Activated naive CD4-positive, alpha-beta T cell treated with anti-CD3 and anti-CD28 coated beads for 36 hours (primary cell): ENCODE results near the gene STRIP2. TPM values are rescaled to one million over a fixed set of nuclear protein-coding genes. Genes with fewer than 3 reads are reported as not detected.

Source experiments
- CTCF ChIA-PET: fragments of 350-600 bp; sonication (Branson Sonifier 250); formaldehyde crosslinking; loops from one replicate; lab custom pipeline; 2021; ENCODE audit warnings: antibody characterized with exemption; lab: Charles Lee
- DNase-seq: peaks from one replicate; pipeline ENCODE4 v3.0.0-alpha.2; 2020
- H3K27ac Mint-ChIP-seq: one replicate; pipeline ENCODE4 v1.8.0; 2021; ENCODE audit warnings: mild to moderate bottlenecking, mixed read lengths
- H3K27me3 Mint-ChIP-seq: one replicate; pipeline ENCODE4 v1.8.0; 2021; ENCODE audit warnings: low read depth, mixed read lengths
- H3K36me3 Mint-ChIP-seq: one replicate; pipeline ENCODE4 v1.8.0; 2021; ENCODE audit warnings: low read depth, mixed read lengths
- H3K4me1 Mint-ChIP-seq: one replicate; pipeline ENCODE4 v1.8.0; 2021; ENCODE audit warnings: low read depth, mixed read lengths
- H3K4me3 Mint-ChIP-seq: one replicate; pipeline ENCODE4 v1.8.0; 2021; ENCODE audit warnings: mild to moderate bottlenecking, moderate library complexity, mixed read lengths
- H3K9me3 Mint-ChIP-seq: one replicate; pipeline ENCODE4 v1.8.0; 2021; ENCODE audit warnings: mixed read lengths
- intact Hi-C: fragments of 100-400 bp; cut with micrococcal nuclease; formaldehyde crosslinking; loops from one replicate; pipeline ENCODE4 v1.15.1; 2023
- total RNA-seq, 2 experiments: library from RNA; stranded (reverse); gene quantifications; one replicate each; pipeline ENCODE4 v1.2.3, GENCODE V29; 2021

The STRIP2 gene
- total RNA-seq, 2 experiments from 2014 or later: 71.4 to 76.0 TPM

- DNase-seq: peak; percentile 86
- CTCF ChIA-PET: no interaction called here
- peak within 1 kb of the TSS; percentile 75 for H3K4me3 Mint-ChIP-seq
- intact Hi-C loops: loop anchor here (1.0 to 5.0 kb wide), 5 partner anchors 109 to 510 kb away; partner anchors contain the start of gene NRF1
- H3K4me1 Mint-ChIP-seq: peaks cover 7% of the 10 kb centered on the region
- H3K27me3 Mint-ChIP-seq: no peaks in the 10 kb centered on the region
- no peaks in the 10 kb centered on the region for H3K36me3 Mint-ChIP-seq
- H3K9me3 Mint-ChIP-seq: no peaks in the 10 kb centered on the region
- no peak within 1 kb of the TSS for H3K27ac Mint-ChIP-seq
Observed at GRCh38 chr7:129501760-129502707, 67.8 kb downstream of the STRIP2 start, which contains the start of gene SMKR1. SMKR1 (plus strand) TSS chr7:129502531; CDS start chr7:129502825, 294 bp downstream.

- Mint-ChIP-seq H3K9me3 (no peaks in the 10 kb centered on the region), H3K36me3 (no peaks in the 10 kb centered on the region), H3K27ac (no peak overlapping the region), H3K27me3 (no peaks in the 10 kb centered on the region), H3K4me1 (peaks cover 13% of the 10 kb centered on the region), H3K4me3 (peak overlapping the region; percentile 73)
- DNase-seq: no peak
- intact Hi-C loops: loop anchor here (1.0 to 5.0 kb wide), 6 partner anchors 104 to 509 kb away; partner anchors contain the start of gene NRF1
- CTCF ChIA-PET: no interaction called here
Observed at GRCh38 chr7:129502708-129503685, 68.8 kb downstream of the STRIP2 start.

DNA sequence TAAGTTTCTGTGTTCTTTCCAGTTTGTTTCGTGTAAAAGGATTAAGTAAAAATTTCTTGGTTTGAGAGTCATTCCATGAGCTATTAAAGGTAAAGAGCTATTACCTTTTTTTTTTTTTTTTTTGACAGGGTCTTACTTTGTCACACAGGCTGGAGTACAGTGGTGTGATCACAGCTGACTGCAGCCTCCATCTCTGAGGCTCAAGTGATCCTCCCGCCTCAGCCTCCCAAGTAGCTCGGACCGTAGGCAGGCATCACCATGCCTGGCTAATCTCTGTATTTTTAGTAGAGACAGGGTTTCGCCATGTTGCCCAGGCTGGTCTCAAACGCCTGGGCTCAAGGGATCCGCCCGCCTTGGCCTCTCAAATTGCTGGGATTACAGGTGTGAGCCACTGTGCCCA is 69.5 kb downstream of the STRIP2 start:
- peaks cover 13% of the 10 kb centered on the region for H3K4me1 Mint-ChIP-seq
- peak overlapping the region; percentile 73 for H3K4me3 Mint-ChIP-seq
- no peaks in the 10 kb centered on the region for H3K36me3 Mint-ChIP-seq
- no peak overlapping the region for H3K27ac Mint-ChIP-seq
- H3K9me3 Mint-ChIP-seq: no peaks in the 10 kb centered on the region
- no peaks in the 10 kb centered on the region for H3K27me3 Mint-ChIP-seq
- intact Hi-C loops: loop anchor here (1.0 to 5.0 kb wide), 5 partner anchors 104 to 509 kb away; no protein-coding TSS in a partner anchor
- no peak for DNase-seq
- CTCF ChIA-PET: interaction anchor here (0.7 kb wide), 1 partner anchor 1080 kb away, joined by 4 read pairs; no protein-coding TSS in a partner anchor

GRCh38 chr7:129512192-129512591 is 78.0 kb downstream of the STRIP2 start:
- Mint-ChIP-seq H3K4me3 (no peak overlapping the region), H3K27ac (no peak overlapping the region), H3K27me3 (no peaks in the 10 kb centered on the region), H3K4me1 (peaks cover 6% of the 10 kb centered on the region), H3K9me3 (no peaks in the 10 kb centered on the region), H3K36me3 (no peaks in the 10 kb centered on the region)
- DNase-seq: no peak
- intact Hi-C loops: no loop called here
- CTCF ChIA-PET: no interaction called here

- CTCF ChIA-PET: no interaction called here
- no peak for DNase-seq
- Mint-ChIP-seq H3K4me3 (no peak overlapping the region), H3K9me3 (no peaks in the 10 kb centered on the region), H3K27ac (no peak overlapping the region), H3K36me3 (no peaks in the 10 kb centered on the region), H3K4me1 (no peaks in the 10 kb centered on the region), H3K27me3 (no peaks in the 10 kb centered on the region)
- intact Hi-C loops: no loop called here
Observed at GRCh38 chr7:129513546-129513945, 79.3 kb downstream of the STRIP2 start.

DNA sequence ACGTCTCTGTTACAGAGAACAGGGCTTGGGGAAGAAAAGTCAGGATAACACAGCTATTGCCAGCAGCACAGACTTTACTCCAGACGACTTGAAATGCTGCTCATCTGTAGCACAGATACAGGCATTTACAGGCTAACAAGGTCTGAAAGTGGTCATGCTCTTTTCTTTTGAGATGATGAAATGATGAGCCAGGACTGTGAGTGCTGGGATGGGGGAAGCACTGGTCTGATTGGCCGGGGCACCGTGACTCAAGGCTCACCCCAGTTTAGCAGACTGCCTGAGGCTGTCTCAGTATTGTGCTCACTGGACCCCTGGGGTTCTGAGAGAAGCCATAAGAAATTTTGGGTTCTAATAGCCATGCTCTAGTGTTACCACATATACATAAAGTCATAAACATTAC is 80.5 kb downstream of the STRIP2 start:
- DNase-seq: no peak
- CTCF ChIA-PET: interaction anchor here (0.6 kb wide), 1 partner anchor 817 kb away, joined by 3 read pairs; no protein-coding TSS in a partner anchor
- Mint-ChIP-seq H3K27ac (no peak overlapping the region), H3K27me3 (no peaks in the 10 kb centered on the region), H3K4me3 (no peak overlapping the region), H3K36me3 (no peaks in the 10 kb centered on the region), H3K4me1 (no peaks in the 10 kb centered on the region), H3K9me3 (no peaks in the 10 kb centered on the region)
- intact Hi-C loops: no loop called here

GRCh38 chr7:129515381-129515780 is 81.1 kb downstream of the STRIP2 start:
- no peak for DNase-seq
- Mint-ChIP-seq H3K9me3 (no peaks in the 10 kb centered on the region), H3K36me3 (no peaks in the 10 kb centered on the region), H3K4me3 (no peak overlapping the region), H3K27me3 (no peaks in the 10 kb centered on the region), H3K27ac (no peak overlapping the region), H3K4me1 (no peaks in the 10 kb centered on the region)
- CTCF ChIA-PET: no interaction called here
- intact Hi-C loops: no loop called here

DNA sequence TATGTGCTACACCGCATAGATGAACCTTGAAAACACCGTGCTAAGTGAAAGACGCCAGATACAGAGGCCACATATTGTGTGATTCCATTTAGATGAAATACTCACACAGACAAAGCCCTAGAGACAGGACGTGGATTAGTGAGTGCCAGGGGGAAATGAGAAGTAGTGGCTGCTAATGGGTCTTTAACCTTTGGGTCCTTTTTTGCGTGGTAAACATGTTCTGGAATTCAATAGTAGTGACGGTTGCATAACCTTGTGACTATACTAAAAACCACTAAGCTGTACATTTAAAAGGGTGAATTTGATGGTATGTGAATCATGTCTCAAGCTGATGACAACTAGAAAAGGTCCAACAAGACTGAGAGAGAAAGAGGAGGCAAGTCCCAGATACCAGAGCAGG is 83.7 kb downstream of the STRIP2 start:
- Mint-ChIP-seq H3K4me1 (no peaks in the 10 kb centered on the region), H3K27me3 (peaks cover 9% of the 10 kb centered on the region), H3K9me3 (no peaks in the 10 kb centered on the region), H3K4me3 (no peak overlapping the region), H3K36me3 (no peaks in the 10 kb centered on the region), H3K27ac (no peak overlapping the region)
- CTCF ChIA-PET: no interaction called here
- intact Hi-C loops: no loop called here
- no peak for DNase-seq

GRCh38 chr7:129519464-129519863 is 85.2 kb downstream of the STRIP2 start:
- no peak for DNase-seq
- H3K36me3 Mint-ChIP-seq: no peaks in the 10 kb centered on the region
- H3K4me3 Mint-ChIP-seq: no peak overlapping the region
- CTCF ChIA-PET: interaction anchor here (0.6 kb wide), 1 partner anchor 143 kb away, joined by 3 read pairs; no protein-coding TSS in a partner anchor
- no peaks in the 10 kb centered on the region for H3K4me1 Mint-ChIP-seq
- intact Hi-C loops: no loop called here
- H3K27ac Mint-ChIP-seq: no peak overlapping the region
- no peaks in the 10 kb centered on the region for H3K9me3 Mint-ChIP-seq
- peaks cover 14% of the 10 kb centered on the region for H3K27me3 Mint-ChIP-seq

GRCh38 chr7:129522088-129522970 is 88.1 kb downstream of the STRIP2 start:
- intact Hi-C loops: no loop called here

GRCh38 chr7:129522971-129523340 is 88.7 kb downstream of the STRIP2 start:
- Mint-ChIP-seq H3K4me1 (no peaks in the 10 kb centered on the region), H3K4me3 (no peak overlapping the region), H3K36me3 (no peaks in the 10 kb centered on the region), H3K9me3 (no peaks in the 10 kb centered on the region), H3K27me3 (peaks cover 19% of the 10 kb centered on the region), H3K27ac (no peak overlapping the region)
- intact Hi-C loops: no loop called here
- DNase-seq: no peak
- CTCF ChIA-PET: no interaction called here

More at GRCh38 chr7:129522088-129522970, 88.1 kb downstream of the STRIP2 start:
- H3K27ac Mint-ChIP-seq: no peak overlapping the region
- no peaks in the 10 kb centered on the region for H3K9me3 Mint-ChIP-seq
- no peak for DNase-seq
- no peak overlapping the region for H3K4me3 Mint-ChIP-seq
- no peaks in the 10 kb centered on the region for H3K36me3 Mint-ChIP-seq
- H3K4me1 Mint-ChIP-seq: no peaks in the 10 kb centered on the region
- CTCF ChIA-PET: no interaction called here
- peaks cover 19% of the 10 kb centered on the region for H3K27me3 Mint-ChIP-seq
